Adipocyte (in vitro differentiated cells): ENCODE data around the gene RAB40C.

ENCODE experiments used
- DNase-seq: peaks from one replicate; pipeline ENCODE4 v3.0.0-alpha.2; 2015; ENCODE audit warnings: low read depth
- H3K27me3 ChIP-seq: replicated peaks from 2 replicates; pipeline ENCODE4 v1.7.0; 2013; ENCODE audit warnings: mild to moderate bottlenecking, low read length, moderate library complexity; ENCODE audit not compliant: control insufficient read depth, insufficient read depth
- H3K36me3 ChIP-seq: 2 replicates; pipeline ENCODE4 v1.7.0; 2013; ENCODE audit warnings: low read length, mild to moderate bottlenecking, moderate library complexity; ENCODE audit not compliant: control insufficient read depth, insufficient read depth, severe bottlenecking
- H3K4me1 ChIP-seq: 2 replicates; pipeline ENCODE4 v1.7.0; 2013; ENCODE audit warnings: mild to moderate bottlenecking, low read length, moderate library complexity; ENCODE audit not compliant: control insufficient read depth, insufficient read depth
- H3K4me3 ChIP-seq: 2 replicates; pipeline ENCODE4 v1.7.0; 2013; ENCODE audit warnings: mild to moderate bottlenecking, low read length, moderate library complexity
- H3K9ac ChIP-seq: 2 replicates; pipeline ENCODE4 v1.7.0; 2013; ENCODE audit warnings: mild to moderate bottlenecking, low read length, moderate library complexity
- H3K9me3 ChIP-seq: 2 replicates; pipeline ENCODE4 v1.7.0; 2013; ENCODE audit warnings: mild to moderate bottlenecking, low read length, moderate library complexity; ENCODE audit not compliant: control insufficient read depth

The RAB40C gene

DNA sequence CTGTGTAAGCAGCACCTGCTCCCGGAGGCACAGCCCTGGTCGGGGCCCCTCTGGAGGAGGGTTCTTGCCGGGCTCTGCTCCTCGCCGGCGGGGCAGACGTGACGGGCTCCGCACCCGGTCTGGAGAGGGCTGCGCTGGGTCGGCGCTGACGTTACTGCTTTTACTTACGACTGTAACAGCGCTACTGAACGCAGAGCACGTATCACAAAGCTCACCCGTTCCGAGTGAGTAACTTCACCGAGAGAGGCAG, 1.3 kb upstream of the RAB40C start:
- Histone ChIP-seq H3K27me3 (no peaks in the 10 kb centered on the region), H3K9me3 (no peaks in the 10 kb centered on the region), H3K4me3 (peak overlapping the region; percentile 86), H3K36me3 (peaks cover under 1% of the 10 kb centered on the region), H3K4me1 (peaks cover 57% of the 10 kb centered on the region), H3K9ac (peak overlapping the region; percentile 92)
- peak; percentile 83 for DNase-seq

DNA sequence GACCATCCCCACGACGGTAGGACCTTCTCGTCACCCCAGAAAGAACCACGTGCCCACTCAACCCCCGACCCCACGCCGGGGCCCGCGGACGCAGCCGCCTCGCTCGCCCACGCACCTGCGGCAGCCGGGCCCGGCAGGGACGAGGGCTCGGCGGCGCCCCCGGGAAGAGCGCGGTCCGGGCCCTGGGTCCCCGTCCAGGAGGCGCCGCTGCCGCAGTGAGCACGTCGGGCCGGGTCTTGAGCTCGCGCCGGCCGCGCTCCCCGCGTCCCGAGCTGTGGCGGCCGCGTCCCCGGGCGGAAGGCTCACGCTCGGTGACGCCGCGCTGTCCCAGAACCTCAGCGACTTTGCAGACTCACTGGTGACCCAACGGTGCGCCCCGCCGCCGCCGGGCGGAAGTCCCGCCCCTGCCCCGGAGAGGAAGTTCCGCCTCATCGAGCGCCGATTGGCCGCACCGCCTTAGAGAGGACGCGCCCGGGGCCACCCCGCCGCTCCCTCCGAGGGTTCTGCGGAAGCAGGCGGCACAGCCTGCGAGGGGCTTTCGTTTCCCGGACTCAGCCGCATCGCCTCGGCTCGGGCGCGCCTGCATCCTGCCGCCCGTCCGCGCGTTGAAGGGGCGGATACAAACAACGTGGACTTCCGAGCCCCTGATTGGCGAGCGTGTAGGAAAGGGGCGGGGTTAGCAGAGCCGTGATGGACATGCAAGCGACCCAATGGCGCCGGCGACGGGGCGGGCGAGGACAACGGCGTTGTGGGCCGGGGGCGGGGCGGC, 793 bp upstream of the RAB40C start:
- peak; percentile 97 for DNase-seq

DNA sequence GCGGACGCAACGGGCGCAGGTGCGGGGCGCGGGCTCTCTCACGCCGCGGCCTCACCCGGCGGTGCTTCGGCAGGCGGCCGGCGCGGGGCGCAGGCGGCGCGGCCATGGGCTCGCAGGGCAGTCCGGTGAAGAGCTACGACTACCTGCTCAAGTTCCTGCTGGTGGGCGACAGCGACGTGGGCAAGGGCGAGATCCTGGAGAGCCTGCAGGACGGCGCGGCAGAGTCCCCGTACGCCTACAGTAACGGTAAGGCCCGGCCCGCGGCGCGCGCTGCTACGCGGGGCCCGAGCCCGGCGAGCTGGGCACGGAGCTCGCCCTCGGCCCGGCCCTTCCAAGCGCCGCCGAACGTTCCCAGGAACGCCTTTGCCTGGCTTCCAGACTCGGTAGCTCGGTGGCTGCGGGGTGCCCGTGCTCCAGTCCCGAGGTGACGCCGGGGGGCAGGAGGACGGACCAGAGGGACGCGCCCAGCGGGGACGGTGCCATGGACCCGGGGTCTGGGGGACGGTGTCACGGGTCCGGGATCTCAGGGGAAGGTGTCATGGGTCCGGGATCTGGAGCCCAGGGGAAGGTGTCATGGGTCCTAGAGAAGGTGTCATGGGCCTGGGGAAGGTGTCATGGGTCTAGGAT, 435 bp downstream of the RAB40C start:
- Histone ChIP-seq H3K36me3 (peaks cover 4% of the 10 kb centered on the region), H3K9me3 (no peaks in the 10 kb centered on the region), H3K4me3 (peak overlapping the region; percentile 96), H3K9ac (peak overlapping the region; percentile 97), H3K27me3 (no peaks in the 10 kb centered on the region), H3K4me1 (peaks cover 58% of the 10 kb centered on the region)
- peak; percentile 87 for DNase-seq

More for the DNA sequence above, 793 bp upstream of the RAB40C start:
- H3K36me3 ChIP-seq, result peaks cover 4% of the 10 kb centered on the region
- no peaks in the 10 kb centered on the region for H3K9me3 ChIP-seq
- H3K9ac ChIP-seq, result peak overlapping the region; percentile 92
- H3K4me1 ChIP-seq, result peaks cover 58% of the 10 kb centered on the region
- no peaks in the 10 kb centered on the region for H3K27me3 ChIP-seq
- H3K4me3 ChIP-seq, result peak overlapping the region; percentile 86

DNA sequence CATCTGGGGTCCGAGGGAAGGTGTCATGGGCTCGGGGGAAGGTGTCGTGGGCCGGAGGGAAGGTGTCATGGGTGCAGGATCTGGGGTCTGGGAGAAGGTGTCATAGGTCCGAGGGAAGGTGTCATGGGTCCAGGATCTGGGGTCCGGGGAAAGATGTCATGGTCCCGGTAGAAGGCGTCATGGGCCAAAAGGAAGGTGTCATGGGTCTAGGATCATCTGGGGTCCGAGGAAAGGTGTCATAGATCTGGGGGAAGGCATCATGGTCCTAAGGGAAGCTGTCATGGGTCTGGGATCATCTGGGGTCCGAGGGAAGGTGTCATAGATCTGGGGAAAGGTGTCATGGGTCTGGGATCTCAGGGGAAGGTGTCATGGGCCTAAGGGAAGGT, 942 bp downstream of the RAB40C start:
- Histone ChIP-seq H3K4me3 (peak overlapping the region; percentile 96), H3K27me3 (no peaks in the 10 kb centered on the region)

DNA sequence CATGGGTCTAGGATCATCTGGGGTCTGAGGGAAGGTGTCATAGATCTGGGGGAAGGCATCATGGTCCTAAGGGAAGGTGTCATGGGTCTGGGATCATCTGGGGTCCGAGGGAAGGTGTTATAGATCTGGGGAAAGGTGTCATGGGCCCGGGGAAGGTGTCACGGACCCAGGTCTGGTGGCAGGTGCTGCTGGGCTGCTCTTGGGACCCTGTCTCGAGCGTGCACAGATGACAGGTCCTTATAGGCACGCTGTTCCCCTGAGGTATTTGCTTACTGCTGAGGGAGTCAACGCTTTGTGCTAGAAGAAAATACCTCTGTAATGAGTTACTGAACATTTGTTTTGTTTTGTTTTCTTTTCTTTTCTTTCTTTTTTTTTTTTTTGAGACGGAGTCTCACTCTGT, 1.4 kb downstream of the RAB40C start:
- H3K9ac ChIP-seq, result peak overlapping the region; percentile 97
- DNase-seq, result no peak
- H3K36me3 ChIP-seq, result peaks cover 4% of the 10 kb centered on the region
- H3K4me3 ChIP-seq, result peak overlapping the region; percentile 96
- no peaks in the 10 kb centered on the region for H3K9me3 ChIP-seq
- H3K27me3 ChIP-seq, result no peaks in the 10 kb centered on the region
- peaks cover 49% of the 10 kb centered on the region for H3K4me1 ChIP-seq

More for the DNA sequence above, 942 bp downstream of the RAB40C start:
- no peak for DNase-seq
- H3K36me3 ChIP-seq, result peaks cover 4% of the 10 kb centered on the region
- no peaks in the 10 kb centered on the region for H3K9me3 ChIP-seq
- peaks cover 53% of the 10 kb centered on the region for H3K4me1 ChIP-seq
- peak overlapping the region; percentile 97 for H3K9ac ChIP-seq

DNA sequence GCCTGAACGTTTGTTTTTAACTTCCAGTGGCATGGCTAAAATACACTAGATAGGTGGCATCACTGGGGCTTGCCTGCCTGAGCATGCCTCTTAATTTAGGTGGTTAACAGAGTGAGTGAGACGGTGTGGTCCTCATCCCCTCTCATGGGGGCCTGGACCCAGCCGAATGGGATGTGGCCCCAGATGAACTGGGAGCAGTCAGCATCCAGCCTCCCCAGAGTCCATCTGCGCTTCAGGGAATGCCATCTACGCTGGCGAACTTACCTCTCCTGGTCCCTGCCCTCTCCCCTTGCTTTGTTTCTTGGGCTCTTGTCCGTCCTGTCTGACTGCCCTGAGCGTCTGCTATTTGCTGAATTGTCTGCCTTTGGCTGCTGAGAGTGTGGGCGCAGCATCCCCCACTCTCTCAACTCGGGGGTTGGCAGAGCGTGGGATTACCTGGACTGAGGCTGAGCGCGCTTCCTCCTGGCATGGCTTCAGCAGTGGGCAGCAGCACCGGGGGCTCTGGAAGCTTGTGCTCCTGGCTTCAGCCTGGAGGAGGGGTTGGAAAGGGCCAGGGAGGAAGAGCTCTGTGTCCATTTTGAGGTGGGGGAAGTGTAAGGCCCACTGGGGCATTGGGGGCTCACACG, 2.1 kb downstream of the RAB40C start:
- Histone ChIP-seq H3K9me3 (no peaks in the 10 kb centered on the region), H3K4me1 (peaks cover 41% of the 10 kb centered on the region), H3K9ac (no peak overlapping the region), H3K36me3 (peaks cover 8% of the 10 kb centered on the region), H3K4me3 (no peak overlapping the region), H3K27me3 (no peaks in the 10 kb centered on the region)
- no peak for DNase-seq

DNA sequence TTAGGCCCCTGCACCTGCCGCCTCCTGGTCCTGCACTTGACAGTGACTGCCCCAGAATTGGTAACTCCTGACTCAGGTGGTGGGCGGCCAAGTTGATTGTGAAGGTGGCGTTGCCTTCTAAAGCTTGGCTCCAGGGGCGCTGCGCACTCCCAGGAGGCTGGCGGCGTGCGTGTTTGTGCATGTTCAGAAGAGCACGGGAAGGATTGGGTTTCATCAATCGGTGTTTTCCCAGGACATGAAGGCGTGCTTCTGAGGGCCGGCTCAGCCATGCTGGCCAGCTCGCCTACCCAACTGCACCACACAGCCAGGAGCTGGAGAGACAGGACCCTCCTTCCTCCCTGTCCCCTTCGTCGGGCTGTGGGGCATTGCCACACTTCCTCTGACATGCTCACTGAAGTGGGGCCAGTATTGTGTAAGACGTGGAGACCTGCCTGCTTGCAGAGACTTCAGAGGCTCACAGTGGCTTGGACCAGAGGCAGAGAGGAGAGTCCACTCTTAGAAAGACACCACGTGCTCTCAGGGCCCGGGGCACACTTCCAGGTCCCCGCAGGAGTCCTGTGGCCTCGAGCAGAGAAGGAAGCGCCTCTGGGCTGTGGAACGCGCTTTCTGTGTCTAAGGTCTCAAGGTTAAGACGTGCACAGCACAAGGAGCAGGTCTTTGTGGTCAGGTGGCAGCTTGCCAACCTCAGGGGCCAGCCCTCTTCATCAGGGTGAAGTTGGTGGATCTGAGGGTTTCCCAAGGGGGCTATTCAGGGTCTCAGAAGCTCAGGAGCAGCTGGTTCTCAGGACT, 2.8 kb downstream of the RAB40C start:
- Histone ChIP-seq H3K9me3 (no peaks in the 10 kb centered on the region), H3K36me3 (peaks cover 8% of the 10 kb centered on the region), H3K27me3 (no peaks in the 10 kb centered on the region), H3K9ac (no peak overlapping the region), H3K4me1 (peaks cover 34% of the 10 kb centered on the region), H3K4me3 (no peak overlapping the region)
- DNase-seq, result peak; percentile 28

DNA sequence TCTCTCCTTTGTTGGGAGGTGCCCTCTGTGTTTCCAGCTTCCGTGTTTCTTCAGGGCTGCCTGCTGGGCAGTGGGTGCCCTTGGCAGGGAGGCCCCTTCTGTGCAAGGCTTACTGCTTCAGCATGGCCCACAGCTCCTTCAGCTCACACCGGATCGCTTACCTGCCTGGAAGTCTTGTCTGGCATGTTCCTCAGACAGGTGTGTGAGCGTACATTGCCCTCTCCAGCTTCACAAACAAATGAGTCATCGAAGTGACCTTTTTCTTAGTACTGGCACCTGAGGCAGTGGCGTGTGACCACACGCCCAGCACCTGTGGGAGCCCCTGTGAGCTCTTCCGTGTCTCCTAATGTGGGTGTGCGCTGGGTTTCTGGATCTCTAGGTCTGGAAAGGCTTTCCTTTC, 3.5 kb downstream of the RAB40C start:
- H3K9ac ChIP-seq, result no peak overlapping the region
- H3K4me3 ChIP-seq, result no peak overlapping the region
- H3K27me3 ChIP-seq, result no peaks in the 10 kb centered on the region
- H3K36me3 ChIP-seq, result peaks cover 8% of the 10 kb centered on the region
- H3K4me1 ChIP-seq, result peaks cover 27% of the 10 kb centered on the region
- H3K9me3 ChIP-seq, result no peaks in the 10 kb centered on the region
- no peak for DNase-seq

DNA sequence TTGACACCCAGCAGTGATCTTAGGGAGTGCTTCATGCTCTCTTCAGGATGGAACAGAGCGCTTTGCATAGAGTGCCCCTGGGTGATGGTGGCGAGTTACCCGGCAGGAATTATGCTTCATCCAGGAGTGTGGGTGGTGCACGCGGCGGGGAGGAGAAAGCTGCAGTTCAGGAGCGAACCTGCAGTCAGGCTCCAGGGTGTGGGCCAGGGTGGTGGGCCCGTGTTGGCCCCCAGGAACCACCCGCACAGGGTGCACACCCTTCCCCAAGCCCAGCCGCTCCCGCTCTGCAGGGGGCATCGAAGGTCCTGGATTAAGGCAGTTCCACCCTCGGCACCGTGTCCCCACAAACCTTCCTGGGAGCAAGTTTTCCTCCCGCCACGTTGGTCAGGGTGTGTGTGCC, 3.9 kb downstream of the RAB40C start:
- H3K4me3 ChIP-seq, result no peak overlapping the region
- no peaks in the 10 kb centered on the region for H3K27me3 ChIP-seq
- no peak for DNase-seq
- no peak overlapping the region for H3K9ac ChIP-seq
- peaks cover 10% of the 10 kb centered on the region for H3K36me3 ChIP-seq
- H3K9me3 ChIP-seq, result no peaks in the 10 kb centered on the region
- peaks cover 27% of the 10 kb centered on the region for H3K4me1 ChIP-seq

DNA sequence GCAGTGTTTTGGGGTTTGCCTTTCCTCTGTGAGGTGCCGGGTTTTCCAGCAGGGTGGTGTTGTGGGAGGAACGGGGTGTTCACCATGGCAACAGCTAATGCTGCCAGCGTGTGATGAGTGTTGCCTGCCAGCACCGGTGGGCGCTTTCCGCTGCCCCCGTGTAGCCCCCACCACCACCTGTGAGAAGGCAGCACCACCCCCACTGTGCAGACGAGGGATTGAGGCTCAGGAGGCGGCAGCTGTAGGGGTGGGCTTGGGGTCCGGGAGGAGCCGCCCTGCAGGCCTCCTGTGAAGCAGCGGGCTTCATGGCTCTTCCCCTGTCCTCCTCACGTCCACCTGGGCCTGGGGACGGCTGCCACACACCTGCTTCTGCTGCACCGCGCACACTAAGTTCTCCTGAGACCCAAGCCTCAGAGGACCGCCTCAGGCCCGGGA, 5.2 kb downstream of the RAB40C start:
- DNase-seq, result no peak
- Histone ChIP-seq H3K9ac (no peak overlapping the region), H3K4me1 (peaks cover 27% of the 10 kb centered on the region), H3K27me3 (no peaks in the 10 kb centered on the region), H3K36me3 (peaks cover 16% of the 10 kb centered on the region), H3K4me3 (no peak overlapping the region), H3K9me3 (no peaks in the 10 kb centered on the region)
